B cell (primary cell): ENCODE results near the gene SKAP1. TPM values are rescaled to one million over a fixed set of nuclear protein-coding genes. Genes with fewer than 3 reads are reported as not detected.
A peak's percentile ranks its signal among the peaks of the same experiment; 100 is the strongest.

Experiments
- ATAC-seq: fragments of 200-7000 bp; cut with Tn5 transposase; one replicate; pipeline ENCODE4 v1.10.0; 2021; ENCODE audit warnings: low read depth, mild to moderate bottlenecking, moderate number of reproducible peaks, moderate library complexity
- CTCF ChIA-PET: fragments of 350-600 bp; sonication (Branson Sonifier 250); formaldehyde crosslinking; loops from one replicate; lab custom pipeline; 2021; ENCODE audit warnings: antibody characterized with exemption, inconsistent platforms; lab: Charles Lee
- POLR2A ChIA-PET: fragments of 350-600 bp; sonication (Branson Sonifier 250); formaldehyde crosslinking; loops from one replicate; lab custom pipeline; 2021; ENCODE audit warnings: antibody characterized with exemption; lab: Charles Lee
- DNase-seq: peaks from one replicate; pipeline ENCODE4 v3.0.0; 2013
- H2AFZ ChIP-seq: 2 replicates; pipeline ENCODE4 v1.6.1; 2012; ENCODE audit warnings: mild to moderate bottlenecking, low read depth, low read length; ENCODE audit not compliant: insufficient read depth, poor library complexity, severe bottlenecking
- H3K27ac ChIP-seq, 2 donors: 1 replicate in 1 of 2; 2 replicates in 1 of 2; pipeline ENCODE4 v1.5.1; 2012 to 2013; ENCODE audit warnings: low read length in 2 of 2, mild to moderate bottlenecking in 2 of 2, moderate library complexity in 1 of 2
- H3K27me3 ChIP-seq, 4 experiments: fragments of 200-600 bp in 1 of 4; sonication (generic) in 1 of 4; replicated peaks in 1 of 4; 1 replicate in 2 of 4; 2 replicates in 2 of 4; pipeline versions ENCODE4 v1.6.1 to v1.7.0; 2013 to 2016; ENCODE audit warnings: low read length in 3 of 4, mild to moderate bottlenecking in 2 of 4, mixed read lengths in 1 of 4, moderate library complexity in 1 of 4; ENCODE audit not compliant: insufficient read depth in 4 of 4, control insufficient read depth in 3 of 4; ENCODE audit errors: control extremely low read depth in 1 of 4
- H3K36me3 ChIP-seq, 2 experiments: replicated peaks in 1 of 2; 1 replicate in 1 of 2; 2 replicates in 1 of 2; pipeline versions ENCODE4 v1.6.1 to v1.7.1; 2013; ENCODE audit warnings: low read length in 1 of 2; ENCODE audit not compliant: insufficient read depth in 2 of 2, control insufficient read depth in 1 of 2; ENCODE audit errors: control extremely low read depth in 1 of 2, extremely low read depth in 1 of 2
- H3K4me1 ChIP-seq, 2 donors: fragments of 200-600 bp in 1 of 2; sonication (generic) in 1 of 2; 1 replicate in 1 of 2; 2 replicates in 1 of 2; pipeline versions ENCODE4 v1.5.1 to v1.6.1; 2013 to 2017; ENCODE audit warnings: low read length in 2 of 2; ENCODE audit not compliant: control insufficient read depth in 2 of 2, insufficient read depth in 2 of 2
- H3K4me2 ChIP-seq: replicated peaks from 2 replicates; pipeline ENCODE3; 2012; ENCODE audit warnings: mild to moderate bottlenecking, low read depth, low read length; ENCODE audit not compliant: poor library complexity, severe bottlenecking
- H3K4me3 ChIP-seq, 5 experiments: fragments of 200-600 bp in 1 of 5; sonication (generic) in 1 of 5; 1 replicate in 3 of 5; 2 replicates in 2 of 5; pipeline versions ENCODE4 v1.5.1 to v1.7.0; 2011 to 2016; ENCODE audit warnings: low read length in 4 of 5, mild to moderate bottlenecking in 4 of 5, low read depth in 2 of 5, control low read depth in 1 of 5, moderate library complexity in 1 of 5; ENCODE audit not compliant: insufficient read depth in 1 of 5; ENCODE audit errors: control extremely low read depth in 1 of 5, extremely low read depth in 1 of 5
- H3K79me2 ChIP-seq: fragments of 200-600 bp; sonication (generic); one replicate; pipeline ENCODE4 v1.6.0; 2016; ENCODE audit warnings: low read length; ENCODE audit not compliant: control insufficient read depth, insufficient read depth
- H3K9ac ChIP-seq: fragments of 200-600 bp; sonication (generic); 2 replicates; pipeline ENCODE4 v1.6.1; 2017; ENCODE audit warnings: mild to moderate bottlenecking, low read length, moderate library complexity
- H3K9me3 ChIP-seq, 3 donors: one replicate each; pipeline versions ENCODE4 v1.6.1 to v1.7.1; 2013; ENCODE audit warnings: low read length in 2 of 3; ENCODE audit not compliant: control insufficient read depth in 2 of 3, insufficient read depth in 1 of 3; ENCODE audit errors: control extremely low read depth in 1 of 3
- H4K20me1 ChIP-seq: 2 replicates; pipeline ENCODE4 v1.6.0; 2012; ENCODE audit warnings: mild to moderate bottlenecking, low read length; ENCODE audit not compliant: insufficient read depth, control insufficient read depth, poor library complexity, severe bottlenecking
- H3K27ac Mint-ChIP-seq: one replicate; pipeline ENCODE4 v1.8.0; 2021; ENCODE audit warnings: mixed read lengths
- H3K27me3 Mint-ChIP-seq: one replicate; pipeline ENCODE4 v1.8.0; 2021; ENCODE audit warnings: mixed read lengths
- H3K4me1 Mint-ChIP-seq: one replicate; pipeline ENCODE4 v1.8.0; 2021; ENCODE audit warnings: mixed read lengths
- H3K4me3 Mint-ChIP-seq: one replicate; pipeline ENCODE4 v1.8.0; 2021; ENCODE audit warnings: mixed read lengths
- H3K9me3 Mint-ChIP-seq: one replicate; pipeline ENCODE4 v1.8.0; 2022; ENCODE audit warnings: mixed read lengths; ENCODE audit not compliant: insufficient read depth
- EZH2 ChIP-seq: IDR thresholded peaks from 2 replicates; pipeline ENCODE4 v1.6.1; 2012; ENCODE audit warnings: borderline replicate concordance, low read depth, mild to moderate bottlenecking, moderate library complexity, low read length; ENCODE audit not compliant: insufficient read depth, poor library complexity, severe bottlenecking
- WGBS: methylation state at CpG from one replicate; pipeline ENCODE4 v1.1.5; 2013; ENCODE audit warnings: missing lambda C conversion rate; ENCODE audit not compliant: insufficient coverage; 5-methylcytosine and 5-hydroxymethylcytosine counted together
- intact Hi-C: fragments of 100-400 bp; cut with micrococcal nuclease; formaldehyde crosslinking; loops from one replicate; pipeline ENCODE4 v1.10.0; 2022
- polyA plus RNA-seq: library from polyadenylated mRNA; depleted of rRNA; stranded (reverse); fragments of >200 nt; gene quantifications from 2 replicates; pipeline ENCODE4 v1.2.3, GENCODE V29; 2012
- total RNA-seq, 2 donors: library from RNA; stranded (reverse); fragments of 120-200 nt in 1 of 2; gene quantifications; 1 replicate in 1 of 2; 2 replicates in 1 of 2; pipeline versions ENCODE4 v1.2.3 to v1.2.4, GENCODE V29; 2013 to 2022
- TF ChIP-seq, protein P1 (sequence below): fragments of 200-600 bp; IDR thresholded peaks from one replicate; pipeline ENCODE4 v1.8.0; 2022; ENCODE audit warnings: antibody characterized with exemption, mild to moderate bottlenecking

The SKAP1 gene
- total and polyA plus RNA-seq, 2 donors (not counting 1 experiment from before 2014, with no cell fraction given) = 33.1 to 37.3 TPM

DNA sequence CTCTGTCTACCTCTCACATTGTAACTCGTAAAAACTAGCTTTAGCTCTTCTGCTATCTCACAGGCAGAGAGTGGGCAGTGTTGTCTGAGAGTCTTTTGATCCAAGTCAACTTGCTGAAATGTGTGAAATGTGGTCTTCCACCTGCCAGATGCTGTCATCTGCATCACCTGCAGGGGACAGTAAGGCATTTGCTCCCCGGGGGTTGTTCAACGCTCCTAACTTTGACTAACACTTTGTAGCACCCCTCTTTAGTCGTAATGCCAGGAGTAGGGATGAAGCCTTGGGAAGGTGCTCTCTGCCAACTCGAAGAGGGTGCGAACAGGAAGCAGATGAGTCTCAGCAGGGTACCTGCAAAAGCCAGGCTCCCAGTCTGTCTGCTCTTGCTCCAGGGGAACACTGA is 286.4 kb downstream of the SKAP1 start:
- Histone ChIP-seq H3K4me3 (no peak overlapping the region), H2AFZ (no peak overlapping the region), H3K27ac (no peak overlapping the region), H3K27me3 (no peaks in the 10 kb centered on the region), H3K4me1 (no peaks in the 10 kb centered on the region), H3K9me3 (no peaks in the 10 kb centered on the region), H3K4me2 (no peak overlapping the region), H3K36me3 (peaks cover 0 to 5% of the 10 kb centered on the region in 2 experiments), H4K20me1 (no peaks in the 10 kb centered on the region), H3K79me2 (no peaks in the 10 kb centered on the region), H3K9ac (no peak overlapping the region)
- H3K4me1 Mint-ChIP-seq = peaks cover 15% of the 10 kb centered on the region
- TF ChIP-seq, protein P1, sequence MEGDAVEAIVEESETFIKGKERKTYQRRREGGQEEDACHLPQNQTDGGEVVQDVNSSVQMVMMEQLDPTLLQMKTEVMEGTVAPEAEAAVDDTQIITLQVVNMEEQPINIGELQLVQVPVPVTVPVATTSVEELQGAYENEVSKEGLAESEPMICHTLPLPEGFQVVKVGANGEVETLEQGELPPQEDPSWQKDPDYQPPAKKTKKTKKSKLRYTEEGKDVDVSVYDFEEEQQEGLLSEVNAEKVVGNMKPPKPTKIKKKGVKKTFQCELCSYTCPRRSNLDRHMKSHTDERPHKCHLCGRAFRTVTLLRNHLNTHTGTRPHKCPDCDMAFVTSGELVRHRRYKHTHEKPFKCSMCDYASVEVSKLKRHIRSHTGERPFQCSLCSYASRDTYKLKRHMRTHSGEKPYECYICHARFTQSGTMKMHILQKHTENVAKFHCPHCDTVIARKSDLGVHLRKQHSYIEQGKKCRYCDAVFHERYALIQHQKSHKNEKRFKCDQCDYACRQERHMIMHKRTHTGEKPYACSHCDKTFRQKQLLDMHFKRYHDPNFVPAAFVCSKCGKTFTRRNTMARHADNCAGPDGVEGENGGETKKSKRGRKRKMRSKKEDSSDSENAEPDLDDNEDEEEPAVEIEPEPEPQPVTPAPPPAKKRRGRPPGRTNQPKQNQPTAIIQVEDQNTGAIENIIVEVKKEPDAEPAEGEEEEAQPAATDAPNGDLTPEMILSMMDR = no peak
- TF ChIP-seq EZH2 = no peak
- ATAC-seq (no peak), DNase-seq (no peak)
- WGBS = no CpG with 5 or more reads among the region's 6 CpGs
- ChIA-PET CTCF (interaction anchor here (0.8 kb wide), 1 partner anchor 64 kb away, joined by 3 read pairs; no protein-coding TSS in a partner anchor), POLR2A (no interaction called here)
- no peak overlapping the region for H3K4me3 Mint-ChIP-seq
- no peaks in the 10 kb centered on the region for H3K27me3 Mint-ChIP-seq
- intact Hi-C loops = no loop called here
- H3K27ac Mint-ChIP-seq = no peak overlapping the region
- no peaks in the 10 kb centered on the region for H3K9me3 Mint-ChIP-seq

DNA sequence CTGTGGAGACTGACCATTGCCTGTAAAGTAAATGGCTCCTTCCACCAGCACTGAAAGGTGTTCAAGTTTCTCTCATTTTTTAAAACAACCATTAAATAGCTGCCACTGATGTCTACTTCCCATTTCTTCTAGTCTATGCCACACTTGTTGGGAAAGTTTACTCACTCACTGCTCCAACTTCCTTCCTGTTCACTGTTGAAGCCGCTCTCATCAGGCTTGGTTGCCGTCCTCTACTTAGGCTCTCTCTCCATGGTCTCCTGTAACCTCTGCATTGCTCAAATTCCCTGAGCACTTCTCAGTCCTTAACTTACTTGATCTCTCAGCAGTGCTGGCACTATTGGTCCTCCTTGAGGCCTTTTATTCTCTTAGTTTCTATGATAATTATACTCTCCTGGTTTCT is 290.1 kb downstream of the SKAP1 start:
- peaks cover 15% of the 10 kb centered on the region for H3K4me1 Mint-ChIP-seq
- H3K27ac ChIP-seq = no peak overlapping the region
- no peaks in the 10 kb centered on the region for H3K79me2 ChIP-seq
- H3K27me3 Mint-ChIP-seq = no peaks in the 10 kb centered on the region
- ChIA-PET CTCF (interaction anchor here (1.2 to 1.6 kb wide), 2 partner anchors 9 to 66 kb away, joined by 3 to 4 read pairs; no protein-coding TSS in a partner anchor), POLR2A (no interaction called here)
- intact Hi-C loops = no loop called here
- TF ChIP-seq EZH2 = no peak
- TF ChIP-seq, protein P1 = no peak
- no peaks in the 10 kb centered on the region for H3K9me3 ChIP-seq
- no peak overlapping the region for H3K4me2 ChIP-seq
- H4K20me1 ChIP-seq = no peaks in the 10 kb centered on the region
- WGBS = 0% methylated on average over 2 of the region's 2 CpGs
- peaks cover 0 to 2% of the 10 kb centered on the region in 2 experiments for H3K36me3 ChIP-seq
- DNase-seq (no peak), ATAC-seq (no peak)
- no peaks in the 10 kb centered on the region for H3K9me3 Mint-ChIP-seq
- H2AFZ ChIP-seq = no peak overlapping the region
- H3K27me3 ChIP-seq = no peaks in the 10 kb centered on the region
- H3K4me1 ChIP-seq = no peaks in the 10 kb centered on the region
- no peak overlapping the region for H3K9ac ChIP-seq
- no peak overlapping the region for H3K4me3 Mint-ChIP-seq
- no peak overlapping the region for H3K4me3 ChIP-seq
- H3K27ac Mint-ChIP-seq = peak overlapping the region; percentile 53
